HEK293 (cell line): ENCODE data around the gene DNAH8.

ENCODE experiments used
- CTCF ChIA-PET: fragments of 350-600 bp; formaldehyde crosslinking; extraction: SDS; loops from one replicate; lab custom pipeline; 2021; ENCODE audit warnings: antibody characterized with exemption; lab: Yijun Ruan, JAX
- POLR2A ChIA-PET: fragments of 300-600 bp; formaldehyde crosslinking; extraction: SDS; loops from one replicate; lab custom pipeline; 2020; ENCODE audit warnings: antibody characterized with exemption, inconsistent platforms; lab: Yijun Ruan, JAX
- H3K27ac ChIP-seq: fragments of 200-500 bp; sonication (Bioruptor generic); 2 replicates; pipeline ENCODE4 v1.5.1; 2014; ENCODE audit warnings: low read depth, low read length, control low read depth, inconsistent platforms; ENCODE audit errors: extremely low read depth
- H3K36me3 ChIP-seq, 2 experiments: fragments of 200-500 bp in 1 of 2; sonication (Bioruptor generic) in 1 of 2; 1 replicate in 1 of 2; 2 replicates in 1 of 2; pipeline ENCODE4 v1.5.1; 2014 to 2017; ENCODE audit warnings: inconsistent platforms in 2 of 2, low read length in 2 of 2; ENCODE audit not compliant: control insufficient read depth in 2 of 2, insufficient read depth in 1 of 2
- H3K4me1 ChIP-seq: fragments of 200-500 bp; sonication (Bioruptor generic); 2 replicates; pipeline ENCODE4 v1.5.1; 2014; ENCODE audit warnings: mild to moderate bottlenecking, low read length, inconsistent platforms; ENCODE audit not compliant: control insufficient read depth, insufficient read depth
- H3K4me3 ChIP-seq: 2 replicates; pipeline ENCODE4 v1.5.1; 2011; ENCODE audit warnings: low read depth, mild to moderate bottlenecking, control low read depth, low read length, moderate library complexity
- H3K9me3 ChIP-seq: fragments of 200-500 bp; sonication (Bioruptor generic); 2 replicates; pipeline ENCODE4 v1.5.1; 2014; ENCODE audit warnings: low read depth, low read length, inconsistent platforms; ENCODE audit not compliant: control insufficient read depth, insufficient read depth
- BCL11B ChIP-seq: fragments of 450-650 bp; formaldehyde crosslinking; IDR thresholded peaks from 2 replicates; pipeline ENCODE4 v1.5.1; 2016; ENCODE audit warnings: low read depth, missing biosample characterization, missing genetic modification characterization
- KLF9 ChIP-seq: fragments of 450-650 bp; formaldehyde crosslinking; IDR thresholded peaks from 2 replicates; pipeline ENCODE4 v1.5.1; 2016; ENCODE audit warnings: missing biosample characterization, missing genetic modification characterization, low read depth
- MEIS1 ChIP-seq: sonication (generic); formaldehyde crosslinking; IDR thresholded peaks from 2 replicates; pipeline ENCODE4 v1.8.1; 2022; ENCODE audit warnings: missing genetic modification reagents, mild to moderate bottlenecking, borderline replicate concordance
- OSR2 ChIP-seq: fragments of 450-650 bp; formaldehyde crosslinking; IDR thresholded peaks from 2 replicates; pipeline ENCODE4 v1.5.1; 2016; ENCODE audit warnings: missing biosample characterization, missing genetic modification characterization
- YY1 ChIP-seq: fragments of 450-650 bp; formaldehyde crosslinking; IDR thresholded peaks from 2 replicates; pipeline ENCODE4 v1.5.1; 2018; ENCODE audit warnings: missing biosample characterization, missing genetic modification characterization
- ZFP37 ChIP-seq: fragments of 450-650 bp; formaldehyde crosslinking; IDR thresholded peaks from 2 replicates; pipeline ENCODE4 v1.5.1; 2016; ENCODE audit warnings: missing biosample characterization, missing genetic modification characterization
- ZNF248 ChIP-seq: fragments of 450-650 bp; formaldehyde crosslinking; IDR thresholded peaks from 2 replicates; pipeline ENCODE4 v1.5.1; 2017; ENCODE audit warnings: missing biosample characterization, missing genetic modification characterization
- ZNF302 ChIP-seq: fragments of 450-650 bp; formaldehyde crosslinking; IDR thresholded peaks from 2 replicates; pipeline ENCODE4 v1.5.1; 2016; ENCODE audit warnings: missing biosample characterization, missing genetic modification characterization, low read depth
- ZNF391 ChIP-seq: fragments of 450-650 bp; formaldehyde crosslinking; IDR thresholded peaks from 2 replicates; pipeline ENCODE4 v1.5.1; 2016; ENCODE audit warnings: low read depth, missing biosample characterization, missing genetic modification characterization, borderline replicate concordance
- ZNF549 ChIP-seq: fragments of 450-650 bp; IDR thresholded peaks from 2 replicates; pipeline ENCODE4 v1.5.1; 2018; ENCODE audit warnings: missing biosample characterization, missing genetic modification characterization, mild to moderate bottlenecking, inconsistent platforms, moderate library complexity
- ZNF571 ChIP-seq: fragments of 450-650 bp; formaldehyde crosslinking; IDR thresholded peaks from 2 replicates; pipeline ENCODE4 v1.5.0; 2017; ENCODE audit warnings: missing biosample characterization, missing genetic modification characterization
- ZNF624 ChIP-seq: fragments of 450-650 bp; formaldehyde crosslinking; IDR thresholded peaks from 2 replicates; pipeline ENCODE4 v1.5.1; 2017; ENCODE audit warnings: missing biosample characterization, missing genetic modification characterization
- ZNF776 ChIP-seq: fragments of 450-650 bp; formaldehyde crosslinking; IDR thresholded peaks from 2 replicates; pipeline ENCODE4 v1.5.0; 2017; ENCODE audit warnings: missing biosample characterization, missing genetic modification characterization, borderline replicate concordance
- ZXDB ChIP-seq: fragments of 450-650 bp; formaldehyde crosslinking; IDR thresholded peaks from 2 replicates; pipeline ENCODE4 v1.5.1; 2016; ENCODE audit warnings: missing biosample characterization, missing genetic modification characterization
- TF ChIP-seq, protein P1 (sequence below): fragments of 450-650 bp; formaldehyde crosslinking; IDR thresholded peaks from 2 replicates; pipeline ENCODE4 v1.5.0; 2017; ENCODE audit warnings: missing biosample characterization, missing genetic modification characterization, borderline replicate concordance
- TF ChIP-seq, protein P2 (sequence below): fragments of 450-650 bp; formaldehyde crosslinking; IDR thresholded peaks from 2 replicates; pipeline ENCODE4 v1.5.1; 2016; ENCODE audit warnings: missing biosample characterization, missing genetic modification characterization
- TF ChIP-seq, protein P3 (sequence below): fragments of 450-650 bp; formaldehyde crosslinking; IDR thresholded peaks from 2 replicates; pipeline ENCODE4 v1.5.1; 2016; ENCODE audit warnings: missing biosample characterization, missing genetic modification characterization
- TF ChIP-seq, protein P4 (sequence below): fragments of 450-650 bp; formaldehyde crosslinking; IDR thresholded peaks from 2 replicates; pipeline ENCODE4 v1.5.1; 2016; ENCODE audit warnings: missing biosample characterization, missing genetic modification characterization
- TF ChIP-seq, protein P5 (sequence below): fragments of 450-650 bp; formaldehyde crosslinking; IDR thresholded peaks from 2 replicates; pipeline ENCODE4 v1.5.1; 2016; ENCODE audit warnings: missing biosample characterization, missing genetic modification characterization, borderline replicate concordance

DNAH8 gene

DNA sequence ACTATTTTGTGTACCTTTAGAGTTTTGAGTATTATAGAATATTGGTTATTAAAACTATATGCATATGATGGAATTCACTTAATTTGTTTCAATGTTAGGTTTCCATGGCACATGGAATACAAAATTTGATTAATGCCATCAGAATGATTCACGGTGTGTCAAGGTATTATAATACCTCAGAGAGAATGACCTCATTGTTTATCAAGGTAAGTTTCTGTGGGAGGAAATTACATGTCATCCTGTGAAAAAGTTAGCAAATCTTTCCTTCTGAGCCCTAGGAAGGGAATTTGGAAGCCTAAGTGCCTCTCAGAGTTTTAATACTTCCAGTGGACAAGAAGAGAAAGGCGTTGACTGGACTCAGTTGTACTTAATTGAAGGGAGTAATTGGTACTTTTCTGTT is 40.8 kb downstream of the DNAH8 start (continued):
- TF ChIP-seq, protein P1, sequence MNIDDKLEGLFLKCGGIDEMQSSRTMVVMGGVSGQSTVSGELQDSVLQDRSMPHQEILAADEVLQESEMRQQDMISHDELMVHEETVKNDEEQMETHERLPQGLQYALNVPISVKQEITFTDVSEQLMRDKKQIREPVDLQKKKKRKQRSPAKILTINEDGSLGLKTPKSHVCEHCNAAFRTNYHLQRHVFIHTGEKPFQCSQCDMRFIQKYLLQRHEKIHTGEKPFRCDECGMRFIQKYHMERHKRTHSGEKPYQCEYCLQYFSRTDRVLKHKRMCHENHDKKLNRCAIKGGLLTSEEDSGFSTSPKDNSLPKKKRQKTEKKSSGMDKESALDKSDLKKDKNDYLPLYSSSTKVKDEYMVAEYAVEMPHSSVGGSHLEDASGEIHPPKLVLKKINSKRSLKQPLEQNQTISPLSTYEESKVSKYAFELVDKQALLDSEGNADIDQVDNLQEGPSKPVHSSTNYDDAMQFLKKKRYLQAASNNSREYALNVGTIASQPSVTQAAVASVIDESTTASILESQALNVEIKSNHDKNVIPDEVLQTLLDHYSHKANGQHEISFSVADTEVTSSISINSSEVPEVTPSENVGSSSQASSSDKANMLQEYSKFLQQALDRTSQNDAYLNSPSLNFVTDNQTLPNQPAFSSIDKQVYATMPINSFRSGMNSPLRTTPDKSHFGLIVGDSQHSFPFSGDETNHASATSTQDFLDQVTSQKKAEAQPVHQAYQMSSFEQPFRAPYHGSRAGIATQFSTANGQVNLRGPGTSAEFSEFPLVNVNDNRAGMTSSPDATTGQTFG, result no peak
- TF ChIP-seq MEIS1 (CRISPR knock-in tag), result 0 out of 2 replicates have a peak, but pooled peaks have one; percentile 16

DNA sequence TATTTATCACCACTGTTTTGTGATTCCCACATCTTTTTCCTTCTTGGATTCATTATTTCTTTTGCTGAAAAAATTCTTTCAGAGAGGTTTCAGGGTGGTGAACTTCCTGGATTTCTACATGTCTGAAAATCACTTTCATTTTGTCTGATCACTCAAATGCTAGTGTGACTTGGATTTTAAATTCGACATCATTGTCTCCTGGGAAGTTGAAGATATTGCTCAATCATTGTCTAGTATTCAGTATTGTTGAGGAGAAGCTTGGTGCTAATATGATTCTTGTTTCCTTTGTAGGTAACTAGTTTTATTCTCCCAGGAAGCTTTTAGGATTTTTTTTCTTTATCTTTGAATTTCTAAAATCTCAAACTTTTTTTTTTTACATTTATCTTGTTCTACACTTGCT is 45.0 kb downstream of the DNAH8 start:
- Histone ChIP-seq H3K27ac (no peak overlapping the region), H3K4me3 (no peak overlapping the region), H3K4me1 (peaks cover 8% of the 10 kb centered on the region), H3K36me3 (no peaks in the 10 kb centered on the region), H3K9me3 (no peaks in the 10 kb centered on the region)
- TF ChIP-seq ZNF624 (tag by site-specific recombination), result no peak
- TF ChIP-seq ZNF571 (tag by site-specific recombination), result no peak
- TF ChIP-seq BCL11B (tag by site-specific recombination), result no peak
- no peak for TF ChIP-seq YY1 (tag by site-specific recombination)
- TF ChIP-seq ZFP37 (tag by site-specific recombination), result no peak
- TF ChIP-seq, protein P2, sequence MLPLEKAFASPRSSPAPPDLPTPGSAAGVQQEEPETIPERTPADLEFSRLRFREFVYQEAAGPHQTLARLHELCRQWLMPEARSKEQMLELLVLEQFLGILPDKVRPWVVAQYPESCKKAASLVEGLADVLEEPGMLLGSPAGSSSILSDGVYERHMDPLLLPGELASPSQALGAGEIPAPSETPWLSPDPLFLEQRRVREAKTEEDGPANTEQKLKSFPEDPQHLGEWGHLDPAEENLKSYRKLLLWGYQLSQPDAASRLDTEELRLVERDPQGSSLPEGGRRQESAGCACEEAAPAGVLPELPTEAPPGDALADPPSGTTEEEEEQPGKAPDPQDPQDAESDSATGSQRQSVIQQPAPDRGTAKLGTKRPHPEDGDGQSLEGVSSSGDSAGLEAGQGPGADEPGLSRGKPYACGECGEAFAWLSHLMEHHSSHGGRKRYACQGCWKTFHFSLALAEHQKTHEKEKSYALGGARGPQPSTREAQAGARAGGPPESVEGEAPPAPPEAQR, result no peak
- no peak for TF ChIP-seq ZNF391
- TF ChIP-seq ZNF776, result no peak
- no peak for TF ChIP-seq ZNF248 (tag by site-specific recombination)
- no peak for TF ChIP-seq OSR2
- no peak for TF ChIP-seq KLF9 (tag by site-specific recombination)
- no peak for TF ChIP-seq ZNF302
- ChIA-PET CTCF (interaction anchor here (0.9 kb wide), 2 partner anchors 14 to 543 kb away, joined by 3 to 5 read pairs; no protein-coding TSS in a partner anchor), POLR2A (no interaction called here)

DNA sequence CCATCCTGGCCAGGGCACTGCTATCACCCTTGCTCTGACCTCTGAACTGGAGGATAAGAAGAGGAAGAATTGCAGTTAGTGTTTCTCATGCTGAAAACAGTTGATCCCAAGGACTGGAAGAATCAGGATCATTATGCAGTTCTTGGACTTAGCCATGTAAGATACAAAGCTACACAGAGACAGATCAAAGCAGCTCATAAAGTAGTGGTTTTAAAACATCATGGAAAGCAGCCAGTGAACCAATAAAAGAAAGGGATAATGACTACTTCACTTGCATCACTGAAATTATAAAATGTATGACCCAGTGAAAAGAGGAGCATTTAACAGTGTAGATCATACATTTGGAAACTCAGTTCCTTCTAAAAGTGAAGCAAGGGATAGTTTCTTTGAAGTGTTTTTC is 47.7 kb downstream of the DNAH8 start:
- CTCF ChIA-PET, result interaction anchor here (2.4 kb wide), 1 partner anchor 11 kb away, joined by 9 read pairs; no protein-coding TSS in a partner anchor
- no peak overlapping the region for H3K27ac ChIP-seq
- no peaks in the 10 kb centered on the region for H3K9me3 ChIP-seq
- H3K36me3 ChIP-seq, result no peaks in the 10 kb centered on the region
- no peak overlapping the region for H3K4me3 ChIP-seq
- POLR2A ChIA-PET, result no interaction called here
- H3K4me1 ChIP-seq, result no peaks in the 10 kb centered on the region
- TF ChIP-seq, protein P3, sequence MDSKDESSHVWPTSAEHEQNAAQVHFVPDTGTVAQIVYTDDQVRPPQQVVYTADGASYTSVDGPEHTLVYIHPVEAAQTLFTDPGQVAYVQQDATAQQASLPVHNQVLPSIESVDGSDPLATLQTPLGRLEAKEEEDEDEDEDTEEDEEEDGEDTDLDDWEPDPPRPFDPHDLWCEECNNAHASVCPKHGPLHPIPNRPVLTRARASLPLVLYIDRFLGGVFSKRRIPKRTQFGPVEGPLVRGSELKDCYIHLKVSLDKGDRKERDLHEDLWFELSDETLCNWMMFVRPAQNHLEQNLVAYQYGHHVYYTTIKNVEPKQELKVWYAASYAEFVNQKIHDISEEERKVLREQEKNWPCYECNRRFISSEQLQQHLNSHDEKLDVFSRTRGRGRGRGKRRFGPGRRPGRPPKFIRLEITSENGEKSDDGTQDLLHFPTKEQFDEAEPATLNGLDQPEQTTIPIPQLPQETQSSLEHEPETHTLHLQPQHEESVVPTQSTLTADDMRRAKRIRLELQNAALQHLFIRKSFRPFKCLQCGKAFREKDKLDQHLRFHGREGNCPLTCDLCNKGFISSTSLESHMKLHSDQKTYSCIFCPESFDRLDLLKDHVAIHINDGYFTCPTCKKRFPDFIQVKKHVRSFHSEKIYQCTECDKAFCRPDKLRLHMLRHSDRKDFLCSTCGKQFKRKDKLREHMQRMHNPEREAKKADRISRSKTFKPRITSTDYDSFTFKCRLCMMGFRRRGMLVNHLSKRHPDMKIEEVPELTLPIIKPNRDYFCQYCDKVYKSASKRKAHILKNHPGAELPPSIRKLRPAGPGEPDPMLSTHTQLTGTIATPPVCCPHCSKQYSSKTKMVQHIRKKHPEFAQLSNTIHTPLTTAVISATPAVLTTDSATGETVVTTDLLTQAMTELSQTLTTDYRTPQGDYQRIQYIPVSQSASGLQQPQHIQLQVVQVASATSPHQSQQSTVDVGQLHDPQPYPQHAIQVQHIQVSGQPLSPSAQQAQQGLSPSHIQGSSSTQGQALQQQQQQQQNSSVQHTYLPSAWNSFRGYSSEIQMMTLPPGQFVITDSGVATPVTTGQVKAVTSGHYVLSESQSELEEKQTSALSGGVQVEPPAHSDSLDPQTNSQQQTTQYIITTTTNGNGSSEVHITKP (tag by site-specific recombination), result no peak
- TF ChIP-seq, protein P4, sequence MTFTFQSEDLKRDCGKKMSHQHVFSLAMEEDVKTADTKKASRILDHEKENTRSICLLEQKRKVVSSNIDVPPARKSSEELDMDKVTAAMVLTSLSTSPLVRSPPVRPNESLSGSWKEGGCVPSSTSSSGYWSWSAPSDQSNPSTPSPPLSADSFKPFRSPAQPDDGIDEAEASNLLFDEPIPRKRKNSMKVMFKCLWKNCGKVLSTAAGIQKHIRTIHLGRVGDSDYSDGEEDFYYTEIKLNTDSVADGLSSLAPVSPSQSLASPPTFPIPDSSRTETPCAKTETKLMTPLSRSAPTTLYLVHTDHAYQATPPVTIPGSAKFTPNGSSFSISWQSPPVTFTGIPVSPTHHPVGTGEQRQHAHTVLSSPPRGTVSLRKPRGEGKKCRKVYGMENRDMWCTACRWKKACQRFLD (tag by site-specific recombination), result no peak
- TF ChIP-seq, protein P5, sequence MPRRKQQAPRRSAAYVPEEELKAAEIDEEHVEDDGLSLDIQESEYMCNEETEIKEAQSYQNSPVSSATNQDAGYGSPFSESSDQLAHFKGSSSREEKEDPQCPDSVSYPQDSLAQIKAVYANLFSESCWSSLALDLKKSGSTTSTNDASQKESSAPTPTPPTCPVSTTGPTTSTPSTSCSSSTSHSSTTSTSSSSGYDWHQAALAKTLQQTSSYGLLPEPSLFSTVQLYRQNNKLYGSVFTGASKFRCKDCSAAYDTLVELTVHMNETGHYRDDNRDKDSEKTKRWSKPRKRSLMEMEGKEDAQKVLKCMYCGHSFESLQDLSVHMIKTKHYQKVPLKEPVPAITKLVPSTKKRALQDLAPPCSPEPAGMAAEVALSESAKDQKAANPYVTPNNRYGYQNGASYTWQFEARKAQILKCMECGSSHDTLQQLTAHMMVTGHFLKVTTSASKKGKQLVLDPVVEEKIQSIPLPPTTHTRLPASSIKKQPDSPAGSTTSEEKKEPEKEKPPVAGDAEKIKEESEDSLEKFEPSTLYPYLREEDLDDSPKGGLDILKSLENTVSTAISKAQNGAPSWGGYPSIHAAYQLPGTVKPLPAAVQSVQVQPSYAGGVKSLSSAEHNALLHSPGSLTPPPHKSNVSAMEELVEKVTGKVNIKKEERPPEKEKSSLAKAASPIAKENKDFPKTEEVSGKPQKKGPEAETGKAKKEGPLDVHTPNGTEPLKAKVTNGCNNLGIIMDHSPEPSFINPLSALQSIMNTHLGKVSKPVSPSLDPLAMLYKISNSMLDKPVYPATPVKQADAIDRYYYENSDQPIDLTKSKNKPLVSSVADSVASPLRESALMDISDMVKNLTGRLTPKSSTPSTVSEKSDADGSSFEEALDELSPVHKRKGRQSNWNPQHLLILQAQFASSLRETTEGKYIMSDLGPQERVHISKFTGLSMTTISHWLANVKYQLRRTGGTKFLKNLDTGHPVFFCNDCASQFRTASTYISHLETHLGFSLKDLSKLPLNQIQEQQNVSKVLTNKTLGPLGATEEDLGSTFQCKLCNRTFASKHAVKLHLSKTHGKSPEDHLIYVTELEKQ (tag by site-specific recombination), result no peak
- TF ChIP-seq ZXDB (tag by site-specific recombination) (no peak), ZNF549 (tag by site-specific recombination) (no peak)
